Astrocyte (in vitro differentiated cells and primary cell): Measurements from ENCODE around the gene BCAS1. TPM values are rescaled to one million over a fixed set of nuclear protein-coding genes. Genes with fewer than 3 reads are reported as not detected.

ENCODE experiments used
- DNase-seq: peaks from one replicate; pipeline ENCODE4 v3.0.0-alpha.2; 2010; ENCODE audit warnings: low read depth
- FAIRE-seq: peaks from 2 replicates; lab custom pipeline; 2011; peaks lifted over from hg19 to GRCh38; lab: Jason Lieb, UNC
- H2AFZ ChIP-seq: 2 replicates; pipeline ENCODE4 v1.6.0; 2012; ENCODE audit warnings: low read depth, low read length, inconsistent platforms
- H3K27ac ChIP-seq: 2 replicates; pipeline ENCODE4 v1.5.1; 2011; ENCODE audit warnings: low read depth, low read length, inconsistent platforms
- H3K27me3 ChIP-seq: 2 replicates; pipeline ENCODE4 v1.6.0; 2011; ENCODE audit warnings: low read length, inconsistent platforms; ENCODE audit not compliant: insufficient read depth
- H3K36me3 ChIP-seq: 2 replicates; pipeline ENCODE4 v1.5.1; 2011; ENCODE audit warnings: low read length, inconsistent platforms; ENCODE audit not compliant: insufficient read depth
- H3K4me1 ChIP-seq: 2 replicates; pipeline ENCODE4 v1.5.1; 2011; ENCODE audit warnings: low read length, inconsistent platforms; ENCODE audit not compliant: insufficient read depth
- H3K4me2 ChIP-seq: 2 replicates; pipeline ENCODE4 v1.6.0; 2012; ENCODE audit warnings: low read length, inconsistent platforms
- H3K4me3 ChIP-seq: 2 replicates; pipeline ENCODE4 v1.5.1; 2011; ENCODE audit warnings: low read depth, mild to moderate bottlenecking, low read length, inconsistent platforms; ENCODE audit not compliant: insufficient read depth
- H3K79me2 ChIP-seq: 2 replicates; pipeline ENCODE4 v1.6.0; 2012; ENCODE audit warnings: mild to moderate bottlenecking, low read length, inconsistent platforms; ENCODE audit not compliant: insufficient read depth
- H3K9ac ChIP-seq: 2 replicates; pipeline ENCODE4 v1.6.0; 2012; ENCODE audit warnings: mild to moderate bottlenecking, low read length, inconsistent platforms
- H3K9me3 ChIP-seq: 2 replicates; pipeline ENCODE4 v1.5.1; 2012; ENCODE audit warnings: low read depth, mild to moderate bottlenecking, low read length, inconsistent platforms; ENCODE audit not compliant: insufficient read depth
- H4K20me1 ChIP-seq: 2 replicates; pipeline ENCODE4 v1.6.0; 2012; ENCODE audit warnings: low read length, inconsistent platforms; ENCODE audit not compliant: insufficient read depth
- H3K27ac Mint-ChIP-seq: one replicate; pipeline ENCODE4 v1.8.0; 2021; ENCODE audit warnings: mild to moderate bottlenecking, mixed read lengths; ENCODE audit not compliant: unreplicated experiment
- H3K27me3 Mint-ChIP-seq: one replicate; pipeline ENCODE4 v1.8.0; 2021; ENCODE audit warnings: low read depth, mixed read lengths; ENCODE audit not compliant: unreplicated experiment
- H3K36me3 Mint-ChIP-seq: one replicate; pipeline ENCODE4 v1.8.0; 2021; ENCODE audit warnings: low read depth, mixed read lengths; ENCODE audit not compliant: unreplicated experiment
- H3K4me1 Mint-ChIP-seq: one replicate; pipeline ENCODE4 v1.8.0; 2021; ENCODE audit warnings: low read depth, mixed read lengths; ENCODE audit not compliant: unreplicated experiment
- H3K4me3 Mint-ChIP-seq: one replicate; pipeline ENCODE4 v1.8.0; 2021; ENCODE audit warnings: mild to moderate bottlenecking, moderate library complexity, mixed read lengths; ENCODE audit not compliant: unreplicated experiment
- H3K9me3 Mint-ChIP-seq: one replicate; pipeline ENCODE4 v1.8.0; 2021; ENCODE audit warnings: mild to moderate bottlenecking, mixed read lengths; ENCODE audit not compliant: unreplicated experiment
- EZH2 ChIP-seq: IDR thresholded peaks from 2 replicates; pipeline ENCODE4 v1.6.1; 2012; ENCODE audit warnings: mild to moderate bottlenecking, low read length, inconsistent platforms; ENCODE audit not compliant: insufficient read depth
- total RNA-seq: library from RNA; stranded (reverse); gene quantifications from 2 replicates; pipeline ENCODE4 v1.2.1, GENCODE V29; 2021
- TF ChIP-seq, protein P1 (sequence below): IDR thresholded peaks from 2 replicates; pipeline ENCODE4 v1.5.1; 2011; ENCODE audit warnings: low read depth, mild to moderate bottlenecking, inconsistent platforms, low read length, moderate library complexity; ENCODE audit not compliant: insufficient read depth

Gene BCAS1
- total RNA-seq, 1 donor from 2014 or later = not detected

DNA sequence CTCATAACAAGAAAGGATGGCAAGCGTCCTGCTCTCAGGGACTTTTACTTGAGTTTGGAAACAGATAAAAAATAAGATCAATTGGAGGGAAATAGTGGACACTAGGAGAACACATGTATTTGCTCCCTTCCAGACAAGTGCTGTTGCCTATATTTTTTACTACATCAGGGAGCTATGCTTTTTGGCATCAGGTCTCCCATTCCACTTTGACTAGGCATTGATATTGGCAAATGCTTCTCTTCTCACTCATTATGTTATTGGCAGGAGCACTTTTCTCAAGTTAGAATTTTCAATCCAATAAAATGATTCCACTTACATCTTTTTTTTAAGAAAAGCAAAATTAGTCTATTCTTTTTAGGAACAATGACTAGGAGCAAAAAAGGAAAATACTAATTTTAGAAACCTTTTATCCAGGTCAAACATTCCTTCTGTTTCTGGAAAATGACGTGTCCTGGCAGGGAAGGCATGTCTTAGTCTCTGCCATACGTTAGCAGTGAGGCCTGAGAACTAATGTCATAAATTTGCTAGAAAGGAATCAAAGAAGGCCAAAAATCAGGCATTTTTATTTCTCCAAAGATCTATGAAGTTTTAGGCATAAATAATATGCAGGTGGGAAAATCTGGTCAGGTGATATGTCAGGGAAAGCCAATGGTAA lies 21.4 kb downstream of the BCAS1 start:
- Histone ChIP-seq H3K27ac (no peak overlapping the region), H3K27me3 (no peaks in the 10 kb centered on the region), H3K36me3 (no peaks in the 10 kb centered on the region), H3K9me3 (no peaks in the 10 kb centered on the region), H3K9ac (no peak overlapping the region), H3K79me2 (no peaks in the 10 kb centered on the region), H2AFZ (no peak overlapping the region), H3K4me3 (no peak overlapping the region), H3K4me2 (no peak overlapping the region), H3K4me1 (peaks cover 4% of the 10 kb centered on the region), H4K20me1 (no peaks in the 10 kb centered on the region)
- Mint-ChIP-seq H3K4me1 (peaks cover 4% of the 10 kb centered on the region), H3K27ac (no peak overlapping the region), H3K4me3 (no peak overlapping the region), H3K36me3 (no peaks in the 10 kb centered on the region), H3K27me3 (peaks cover 5% of the 10 kb centered on the region), H3K9me3 (peaks cover 14% of the 10 kb centered on the region)
- peak; percentile 16 for DNase-seq
- TF ChIP-seq, protein P1, sequence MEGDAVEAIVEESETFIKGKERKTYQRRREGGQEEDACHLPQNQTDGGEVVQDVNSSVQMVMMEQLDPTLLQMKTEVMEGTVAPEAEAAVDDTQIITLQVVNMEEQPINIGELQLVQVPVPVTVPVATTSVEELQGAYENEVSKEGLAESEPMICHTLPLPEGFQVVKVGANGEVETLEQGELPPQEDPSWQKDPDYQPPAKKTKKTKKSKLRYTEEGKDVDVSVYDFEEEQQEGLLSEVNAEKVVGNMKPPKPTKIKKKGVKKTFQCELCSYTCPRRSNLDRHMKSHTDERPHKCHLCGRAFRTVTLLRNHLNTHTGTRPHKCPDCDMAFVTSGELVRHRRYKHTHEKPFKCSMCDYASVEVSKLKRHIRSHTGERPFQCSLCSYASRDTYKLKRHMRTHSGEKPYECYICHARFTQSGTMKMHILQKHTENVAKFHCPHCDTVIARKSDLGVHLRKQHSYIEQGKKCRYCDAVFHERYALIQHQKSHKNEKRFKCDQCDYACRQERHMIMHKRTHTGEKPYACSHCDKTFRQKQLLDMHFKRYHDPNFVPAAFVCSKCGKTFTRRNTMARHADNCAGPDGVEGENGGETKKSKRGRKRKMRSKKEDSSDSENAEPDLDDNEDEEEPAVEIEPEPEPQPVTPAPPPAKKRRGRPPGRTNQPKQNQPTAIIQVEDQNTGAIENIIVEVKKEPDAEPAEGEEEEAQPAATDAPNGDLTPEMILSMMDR = no peak
- TF ChIP-seq EZH2 = no peak
- FAIRE-seq = no peak

DNA sequence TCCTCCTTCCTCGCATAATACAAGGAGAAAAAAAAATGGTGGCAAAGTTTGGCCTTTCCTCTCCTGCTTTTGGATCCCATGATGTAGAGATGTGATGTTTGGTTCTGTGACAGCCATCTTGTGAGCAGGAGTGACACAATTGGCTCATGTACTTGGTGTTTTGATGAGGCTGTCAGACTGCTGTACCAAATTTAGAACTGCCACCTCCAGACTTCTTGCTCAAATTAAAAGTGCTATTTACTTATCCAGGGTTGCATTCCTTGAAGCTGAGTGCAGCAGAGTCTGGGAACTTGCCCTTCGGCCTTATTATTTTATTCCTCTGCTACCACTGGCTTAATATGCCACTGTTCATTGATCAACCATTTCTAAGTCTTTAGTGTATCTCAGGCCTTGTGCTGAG lies 21.9 kb downstream of the BCAS1 start:
- no peak overlapping the region for H2AFZ ChIP-seq
- Mint-ChIP-seq H3K27me3 (peaks cover 5% of the 10 kb centered on the region), H3K27ac (no peak overlapping the region), H3K36me3 (no peaks in the 10 kb centered on the region), H3K4me3 (no peak overlapping the region), H3K4me1 (peaks cover 6% of the 10 kb centered on the region), H3K9me3 (peaks cover 14% of the 10 kb centered on the region)
- no peaks in the 10 kb centered on the region for H3K27me3 ChIP-seq
- no peaks in the 10 kb centered on the region for H3K9me3 ChIP-seq
- no peaks in the 10 kb centered on the region for H4K20me1 ChIP-seq
- no peak overlapping the region for H3K27ac ChIP-seq
- no peaks in the 10 kb centered on the region for H3K79me2 ChIP-seq
- H3K4me1 ChIP-seq = peaks cover 4% of the 10 kb centered on the region
- H3K9ac ChIP-seq = no peak overlapping the region
- no peak overlapping the region for H3K4me2 ChIP-seq
- FAIRE-seq (no peak), DNase-seq (peak; percentile 19)
- no peak overlapping the region for H3K4me3 ChIP-seq
- H3K36me3 ChIP-seq = no peaks in the 10 kb centered on the region
- no peak for TF ChIP-seq EZH2
- TF ChIP-seq, protein P1 = no peak

DNA sequence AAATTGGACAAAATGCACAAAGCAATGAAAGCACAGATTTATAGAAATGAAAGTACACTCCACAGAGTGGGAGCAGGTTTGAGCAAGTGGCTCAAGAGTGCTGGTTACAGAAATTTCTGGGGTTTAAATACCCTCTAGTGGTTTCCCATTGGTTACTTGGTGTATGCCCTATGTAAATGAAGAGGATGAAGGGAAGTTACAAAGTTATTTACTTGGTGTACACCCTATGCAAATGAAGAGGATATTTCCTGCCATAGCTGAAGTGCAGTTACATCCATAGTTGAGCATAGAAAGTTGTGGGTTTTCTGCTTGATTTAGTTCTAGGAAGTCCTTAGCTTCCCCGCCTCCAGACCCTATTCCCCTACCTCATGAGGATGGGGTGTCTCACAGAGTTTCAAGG lies 22.7 kb downstream of the BCAS1 start:
- no peak overlapping the region for H3K4me2 ChIP-seq
- H3K79me2 ChIP-seq = no peaks in the 10 kb centered on the region
- H3K9me3 ChIP-seq = no peaks in the 10 kb centered on the region
- no peaks in the 10 kb centered on the region for H4K20me1 ChIP-seq
- H3K4me1 ChIP-seq = peaks cover 4% of the 10 kb centered on the region
- H2AFZ ChIP-seq = no peak overlapping the region
- Mint-ChIP-seq H3K36me3 (no peaks in the 10 kb centered on the region), H3K4me1 (peaks cover 6% of the 10 kb centered on the region), H3K27me3 (peaks cover 5% of the 10 kb centered on the region), H3K4me3 (no peak overlapping the region), H3K27ac (no peak overlapping the region), H3K9me3 (peaks cover 14% of the 10 kb centered on the region)
- no peak overlapping the region for H3K27ac ChIP-seq
- H3K9ac ChIP-seq = no peak overlapping the region
- TF ChIP-seq EZH2 = no peak
- TF ChIP-seq, protein P1 = no peak
- H3K4me3 ChIP-seq = no peak overlapping the region
- DNase-seq (no peak), FAIRE-seq (no peak)
- no peaks in the 10 kb centered on the region for H3K27me3 ChIP-seq
- H3K36me3 ChIP-seq = no peaks in the 10 kb centered on the region
